ENCODE measurements around the gene RIIAD1. TPM values are rescaled to one million over a fixed set of nuclear protein-coding genes. Genes with fewer than 3 reads are reported as not detected.
A peak's percentile ranks its signal among the peaks of the same experiment; 100 is the strongest.

Gene RIIAD1
- total and polyA plus RNA-seq, 12 donors, result 0.44 to 31.3 (median 5.3) TPM; not detected in 4

DNA sequence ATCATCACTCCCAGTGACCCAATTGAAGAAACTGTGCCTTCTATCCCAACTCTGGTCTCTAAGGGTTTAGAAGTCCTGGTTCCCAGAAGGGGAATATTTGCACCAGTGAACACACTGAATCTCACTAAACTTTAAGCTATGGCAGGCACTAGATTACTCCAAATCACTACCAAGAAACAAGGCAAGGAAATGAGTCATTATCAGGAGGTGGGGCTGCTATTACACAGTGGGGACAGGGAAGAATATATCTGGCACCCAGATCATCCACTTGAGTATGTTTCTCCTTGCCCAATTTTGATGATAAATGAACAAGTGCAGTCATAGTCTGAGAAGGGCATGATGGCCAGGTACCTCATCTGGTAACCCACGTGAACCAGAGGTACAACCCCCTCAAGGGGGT, 35.0 kb downstream of the RIIAD1 start:
- Histone ChIP-seq H3K4me1 (replicated peaks in 1 of 2) (no peaks in the 10 kb centered on the region), H3K9me3 (replicated peaks in 1 of 3) (no peaks in the 10 kb centered on the region), H3K4me3 (no peak overlapping the region), H3K27ac (no peak overlapping the region), H3K36me3 (replicated peaks in 1 of 2) (peaks cover 0 to 32% of the 10 kb centered on the region in 2 donors), H3K27me3 (no peaks in the 10 kb centered on the region)
- no peak for DNase-seq
- 70 to 100% (median 85%) methylated on average over 1 of the region's 1 CpG for WGBS, 4 donors
- intact Hi-C loops (cut with DNase I), result no loop called here
- TF ChIP-seq, protein P1, sequence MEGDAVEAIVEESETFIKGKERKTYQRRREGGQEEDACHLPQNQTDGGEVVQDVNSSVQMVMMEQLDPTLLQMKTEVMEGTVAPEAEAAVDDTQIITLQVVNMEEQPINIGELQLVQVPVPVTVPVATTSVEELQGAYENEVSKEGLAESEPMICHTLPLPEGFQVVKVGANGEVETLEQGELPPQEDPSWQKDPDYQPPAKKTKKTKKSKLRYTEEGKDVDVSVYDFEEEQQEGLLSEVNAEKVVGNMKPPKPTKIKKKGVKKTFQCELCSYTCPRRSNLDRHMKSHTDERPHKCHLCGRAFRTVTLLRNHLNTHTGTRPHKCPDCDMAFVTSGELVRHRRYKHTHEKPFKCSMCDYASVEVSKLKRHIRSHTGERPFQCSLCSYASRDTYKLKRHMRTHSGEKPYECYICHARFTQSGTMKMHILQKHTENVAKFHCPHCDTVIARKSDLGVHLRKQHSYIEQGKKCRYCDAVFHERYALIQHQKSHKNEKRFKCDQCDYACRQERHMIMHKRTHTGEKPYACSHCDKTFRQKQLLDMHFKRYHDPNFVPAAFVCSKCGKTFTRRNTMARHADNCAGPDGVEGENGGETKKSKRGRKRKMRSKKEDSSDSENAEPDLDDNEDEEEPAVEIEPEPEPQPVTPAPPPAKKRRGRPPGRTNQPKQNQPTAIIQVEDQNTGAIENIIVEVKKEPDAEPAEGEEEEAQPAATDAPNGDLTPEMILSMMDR (IDR thresholded peaks at IDR 0.05), result no peak
- TF ChIP-seq POLR2A (IDR thresholded peaks at IDR 0.05), result no peak

DNA sequence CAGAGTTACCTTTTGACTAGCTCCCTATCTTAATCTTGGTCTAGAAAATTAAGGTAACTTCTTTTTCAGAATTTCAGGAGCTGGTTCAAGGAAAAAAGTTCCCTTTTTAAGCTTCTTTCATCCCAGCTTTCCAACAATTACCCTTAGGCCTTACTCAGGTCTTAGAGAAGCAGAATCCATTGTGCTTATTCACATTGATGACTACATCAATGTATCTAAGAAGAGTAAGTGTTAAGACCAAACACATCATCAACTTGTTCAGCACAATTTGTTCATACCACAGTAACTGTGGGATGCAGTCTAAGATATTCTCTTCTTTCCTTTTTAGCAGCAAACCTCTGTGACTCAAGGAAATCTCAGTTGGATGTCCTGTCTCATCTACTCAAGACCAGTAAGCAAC, 37.9 kb downstream of the RIIAD1 start:
- intact Hi-C loops (cut with DNase I), result no loop called here
- H3K9me3 ChIP-seq (replicated peaks in 1 of 3), result no peaks in the 10 kb centered on the region
- H3K27ac ChIP-seq, result no peak overlapping the region
- no peaks in the 10 kb centered on the region for H3K27me3 ChIP-seq
- H3K36me3 ChIP-seq (replicated peaks in 1 of 2), result peaks cover 0 to 40% of the 10 kb centered on the region in 2 donors
- no peak overlapping the region for H3K4me3 ChIP-seq
- no peak for DNase-seq
- no peak for TF ChIP-seq POLR2A (IDR thresholded peaks at IDR 0.05)
- TF ChIP-seq, protein P1 (IDR thresholded peaks at IDR 0.05), result no peak
- peaks cover 9 to 11% of the 10 kb centered on the region in 2 donors for H3K4me1 ChIP-seq (replicated peaks in 1 of 2)

- H3K27ac ChIP-seq, result no peak overlapping the region
- no peak for DNase-seq
- peaks cover 0 to 40% of the 10 kb centered on the region in 2 donors for H3K36me3 ChIP-seq (replicated peaks in 1 of 2)
- H3K9me3 ChIP-seq (replicated peaks in 1 of 3), result no peaks in the 10 kb centered on the region
- H3K4me1 ChIP-seq (replicated peaks in 1 of 2), result peaks cover 9 to 11% of the 10 kb centered on the region in 2 donors
- WGBS, 4 donors, result 76 to 96% (median 93%) methylated on average over 7 of the region's 7 CpGs
- intact Hi-C loops (cut with DNase I), result no loop called here
- TF ChIP-seq, protein P1 (IDR thresholded peaks at IDR 0.05), result no peak
- H3K4me3 ChIP-seq, result no peak overlapping the region
- H3K27me3 ChIP-seq, result no peaks in the 10 kb centered on the region
Observed at GRCh38 chr1:151760597-151761385, 39.5 kb downstream of the RIIAD1 start.

DNA sequence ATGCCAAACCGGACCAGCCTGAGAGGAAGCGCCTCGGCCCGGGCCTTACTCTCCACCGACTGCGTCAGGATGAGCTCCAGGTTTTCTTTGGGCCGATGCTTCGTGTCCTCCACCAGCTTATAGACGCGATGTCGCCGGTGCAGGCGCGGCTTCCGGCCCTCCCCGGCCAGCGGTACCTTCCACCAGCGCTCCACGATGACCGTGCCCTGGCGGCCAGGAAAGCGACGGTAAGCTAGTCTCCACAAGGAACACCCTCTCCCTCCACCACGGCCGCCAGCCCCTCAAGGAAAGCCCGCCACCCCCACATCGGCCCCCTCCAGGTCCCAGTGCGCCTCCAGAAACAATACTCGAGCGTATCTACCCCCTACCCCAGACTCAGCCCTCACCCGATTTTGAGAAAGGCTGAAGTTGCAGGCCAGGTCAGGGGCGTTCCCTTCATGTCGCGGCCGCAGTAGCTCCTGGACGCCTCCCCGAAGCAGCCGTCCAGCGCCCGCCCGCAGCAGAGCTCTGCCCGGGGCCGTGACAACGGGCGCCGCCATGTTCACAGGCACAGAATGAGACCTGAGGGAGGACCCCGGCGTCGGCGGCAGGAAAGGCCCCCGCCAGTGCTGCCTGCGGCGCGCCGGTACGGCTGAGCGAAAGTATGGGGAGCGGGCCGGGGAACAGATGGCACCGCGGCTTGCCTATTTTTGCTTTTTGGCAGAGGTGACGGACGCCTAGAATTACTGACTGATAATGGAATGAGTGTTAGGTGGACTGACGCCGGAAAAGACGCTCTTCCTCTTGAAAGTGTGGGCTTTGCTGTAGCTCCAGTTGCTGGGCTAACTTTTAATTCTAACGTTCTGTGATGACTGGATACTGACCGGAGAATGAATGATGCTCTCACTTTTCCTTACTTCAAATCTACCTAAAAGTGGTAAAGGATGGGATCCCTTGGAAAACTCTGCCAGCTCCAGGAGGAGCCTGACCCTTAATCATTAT, 41.9 kb downstream of the RIIAD1 start, which contains the start of gene MRPL9:
TSS of gene MRPL9 (minus strand) at position 556 of the 981 bp plus-strand sequence. CDS start at position 539, 17 bp downstream.
- peaks cover 0 to 37% of the 10 kb centered on the region in 2 donors for H3K36me3 ChIP-seq (replicated peaks in 1 of 2)
- intact Hi-C loops (cut with DNase I), result no loop called here
- H3K27ac ChIP-seq, result peak within 1 kb of the TSS; percentile 6 to 91 (median 81)
- peaks cover 9 to 11% of the 10 kb centered on the region in 2 donors for H3K4me1 ChIP-seq (replicated peaks in 1 of 2)
- DNase-seq, result peak; percentile 78 to 87 (median 81)
- peak within 1 kb of the TSS in 3 of 4 donors; percentile 7 to 81 (median 76) for H3K4me3 ChIP-seq
- H3K27me3 ChIP-seq, result no peaks in the 10 kb centered on the region
- H3K9me3 ChIP-seq (replicated peaks in 1 of 3), result no peaks in the 10 kb centered on the region
- 0 to 1% (median 0%) methylated on average over 27 to 68 of the region's 68 CpGs for WGBS, 4 donors
- TF ChIP-seq, protein P1 (IDR thresholded peaks at IDR 0.05), result no peak
- peak; percentile 60 to 63 for TF ChIP-seq POLR2A (IDR thresholded peaks at IDR 0.05)

Measured in adrenal gland (tissue), 12 donors.